ENCODE data around the gene FUS.
"Not testable (repeated sequence)": the region's sequence is repeated elsewhere in the genome, so short reads cannot be mapped to it uniquely, and the experiment has no call there.

Gene FUS

DNA sequence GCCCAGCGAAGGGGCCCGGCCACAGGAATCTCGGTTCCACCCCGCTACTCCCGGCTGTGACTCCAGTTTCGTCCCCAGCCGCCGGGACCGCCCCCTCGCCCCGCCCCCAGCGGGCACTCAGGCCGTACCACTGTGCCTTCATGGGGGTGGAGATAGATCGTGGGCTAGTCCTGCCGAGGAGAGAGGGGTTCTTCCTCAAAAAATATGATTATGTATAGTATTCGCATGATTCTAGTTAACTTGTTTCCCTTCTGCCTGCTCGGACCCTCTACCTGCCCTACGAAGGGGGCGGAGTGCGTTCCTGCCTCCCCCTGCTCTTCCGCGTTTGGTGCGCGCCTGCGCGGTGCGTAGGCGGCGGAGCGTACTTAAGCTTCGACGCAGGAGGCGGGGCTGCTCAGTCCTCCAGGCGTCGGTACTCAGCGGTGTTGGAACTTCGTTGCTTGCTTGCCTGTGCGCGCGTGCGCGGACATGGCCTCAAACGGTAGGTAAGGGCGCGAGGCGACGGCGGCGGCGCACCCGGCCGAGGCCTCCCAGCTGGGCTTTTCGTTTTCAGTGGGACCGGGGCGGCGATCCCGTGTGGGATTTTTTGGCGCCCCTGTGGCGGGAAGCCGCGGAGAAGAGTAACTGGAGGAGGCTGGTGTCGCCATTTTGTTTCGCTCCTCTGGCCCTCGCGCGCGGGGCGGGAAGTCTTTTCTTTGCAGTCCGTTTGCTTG lies at the start of gene FUS:
Gene FUS (plus strand): TSS at position 393 of the 713 bp plus-strand sequence. CDS start 76 bp downstream, at position 469.
- peak; percentile 99 for DNase-seq (ENCODE audit: low spot score)

- no peak for DNase-seq (ENCODE audit: low spot score)
Measured at GRCh38 chr16:31130336-31130891, 49.5 kb upstream of the FUS start.

- DNase-seq (ENCODE audit: low spot score), result no peak
Measured at GRCh38 chr16:31130899-31131298, 49.0 kb upstream of the FUS start.

- no peak for DNase-seq (ENCODE audit: low spot score)
Measured at GRCh38 chr16:31131416-31131815, 48.5 kb upstream of the FUS start.

DNA sequence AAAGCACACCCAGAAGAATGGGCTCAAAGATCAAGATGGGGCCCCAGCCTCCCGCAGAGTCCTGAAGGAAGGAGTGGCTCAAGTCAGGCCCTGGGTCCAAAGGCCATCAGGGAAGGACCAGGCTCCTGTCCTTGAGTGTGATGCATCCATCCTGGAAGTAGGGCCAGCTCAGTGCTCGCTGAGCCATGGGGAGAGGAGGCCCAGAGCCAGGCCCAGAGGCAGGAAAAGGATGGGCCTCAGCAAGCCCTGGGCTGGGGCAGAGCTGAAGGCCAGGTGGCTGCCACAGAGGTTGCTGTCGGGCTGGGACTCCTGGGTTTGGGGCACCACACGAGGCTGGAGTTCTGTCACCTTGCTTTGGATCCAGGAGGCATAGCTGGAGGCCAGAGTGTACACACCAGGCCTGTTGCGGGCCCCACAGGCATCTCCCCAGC lies 48.1 kb upstream of the FUS start:
- DNase-seq (ENCODE audit: low spot score), result no peak

DNA sequence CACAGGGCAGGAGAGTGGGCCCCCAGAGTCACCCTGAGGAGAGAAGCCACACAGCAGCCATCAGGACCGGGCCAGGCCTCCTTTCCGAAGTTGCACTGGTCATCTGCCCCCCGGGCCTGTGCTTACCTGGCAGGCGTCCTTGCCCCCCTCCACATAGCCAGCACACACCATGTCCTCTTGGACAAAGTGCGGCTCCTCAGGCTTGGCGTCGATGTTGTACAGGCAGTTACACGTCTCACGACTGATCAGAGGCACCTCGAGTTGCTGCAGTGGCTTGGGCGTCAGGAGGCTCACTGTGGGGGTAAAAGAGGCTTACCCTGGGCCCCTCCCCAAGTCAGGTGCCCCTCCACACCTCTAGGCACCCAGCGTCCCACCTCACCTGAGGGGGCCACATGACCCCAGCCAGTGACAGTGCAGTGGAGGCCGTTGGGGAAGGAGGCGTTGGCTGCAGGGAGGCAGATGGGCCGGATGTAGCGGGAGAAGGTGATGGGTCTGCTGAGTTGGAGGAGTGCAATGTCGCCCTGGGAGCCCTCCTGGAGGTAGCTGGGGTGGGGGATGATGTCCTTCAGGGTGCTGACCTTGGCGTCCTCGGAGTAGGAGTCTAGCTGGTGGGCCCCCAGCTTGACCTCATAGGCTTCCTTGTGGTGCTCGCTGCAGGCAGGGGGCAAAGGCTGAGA lies 47.5 kb upstream of the FUS start:
- no peak for DNase-seq (ENCODE audit: low spot score)

DNA sequence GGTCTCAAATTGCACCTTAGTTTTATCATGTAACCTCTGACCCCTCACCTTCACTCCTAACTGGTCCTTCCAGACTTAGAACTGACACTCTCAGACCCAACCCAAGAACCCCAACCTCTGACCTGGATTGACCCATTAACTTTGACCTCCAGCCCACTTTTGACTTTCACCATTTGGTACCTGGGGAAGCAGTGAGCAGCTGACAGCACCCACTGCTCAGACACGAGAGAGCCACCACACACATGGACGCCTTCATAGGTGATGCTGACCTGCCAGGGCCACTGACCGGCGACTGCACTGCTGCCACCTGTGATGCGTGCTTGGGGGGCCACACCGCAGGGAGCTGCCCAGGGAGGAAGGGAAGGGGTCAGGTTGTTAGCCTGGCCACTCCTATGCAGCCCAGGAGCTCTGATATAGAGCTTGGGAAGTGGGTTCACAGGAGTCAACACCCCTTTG lies 46.9 kb upstream of the FUS start:
- DNase-seq (ENCODE audit: low spot score), result no peak

GRCh38 chr16:31134091-31134571 lies 45.8 kb upstream of the FUS start:
- DNase-seq (ENCODE audit: low spot score), result no peak

DNA sequence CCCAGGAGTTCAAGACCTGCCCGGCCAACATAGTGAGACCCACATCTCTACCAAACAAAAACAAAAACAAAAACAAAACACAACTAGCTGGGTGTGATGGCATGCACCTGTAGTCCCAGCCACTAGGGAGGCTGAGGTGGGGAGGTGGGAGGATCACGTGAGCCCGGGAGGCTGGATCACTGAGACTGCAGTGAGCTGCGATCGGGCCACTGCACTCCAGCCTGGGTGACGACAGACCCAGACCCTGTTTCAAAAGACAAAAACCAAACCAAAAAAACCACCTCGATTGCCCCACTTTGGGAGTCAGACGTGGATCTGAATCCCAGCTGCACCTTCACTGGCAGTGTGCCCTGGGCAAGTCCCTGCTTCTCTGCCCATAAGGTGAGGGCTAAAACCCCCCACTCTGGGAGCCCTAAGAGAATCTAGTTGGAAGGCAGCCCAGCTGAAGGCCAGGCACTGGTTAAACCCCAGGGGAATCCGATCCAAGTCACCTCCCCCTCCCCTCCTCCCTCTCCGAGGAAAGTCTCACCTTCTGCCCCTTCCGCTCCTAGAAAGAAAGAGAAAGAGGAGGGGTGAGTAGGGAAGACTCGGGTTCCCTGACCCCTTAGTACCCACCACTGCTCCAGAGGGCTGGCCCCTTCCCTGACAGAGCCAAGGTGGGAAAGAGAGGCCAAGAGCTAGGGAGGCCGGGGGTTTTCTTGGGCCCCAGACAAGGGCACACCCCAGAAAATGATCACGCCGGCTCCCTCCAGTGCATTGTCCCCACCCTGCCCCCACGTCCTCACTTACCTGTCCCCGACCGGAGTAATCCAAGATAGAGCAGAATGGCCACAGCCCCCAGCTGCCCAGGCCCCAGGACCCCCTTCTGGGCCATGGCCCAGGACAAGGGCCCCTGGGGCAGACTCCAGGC lies 45.1 kb upstream of the FUS start:
- no peak for DNase-seq (ENCODE audit: low spot score)

DNA sequence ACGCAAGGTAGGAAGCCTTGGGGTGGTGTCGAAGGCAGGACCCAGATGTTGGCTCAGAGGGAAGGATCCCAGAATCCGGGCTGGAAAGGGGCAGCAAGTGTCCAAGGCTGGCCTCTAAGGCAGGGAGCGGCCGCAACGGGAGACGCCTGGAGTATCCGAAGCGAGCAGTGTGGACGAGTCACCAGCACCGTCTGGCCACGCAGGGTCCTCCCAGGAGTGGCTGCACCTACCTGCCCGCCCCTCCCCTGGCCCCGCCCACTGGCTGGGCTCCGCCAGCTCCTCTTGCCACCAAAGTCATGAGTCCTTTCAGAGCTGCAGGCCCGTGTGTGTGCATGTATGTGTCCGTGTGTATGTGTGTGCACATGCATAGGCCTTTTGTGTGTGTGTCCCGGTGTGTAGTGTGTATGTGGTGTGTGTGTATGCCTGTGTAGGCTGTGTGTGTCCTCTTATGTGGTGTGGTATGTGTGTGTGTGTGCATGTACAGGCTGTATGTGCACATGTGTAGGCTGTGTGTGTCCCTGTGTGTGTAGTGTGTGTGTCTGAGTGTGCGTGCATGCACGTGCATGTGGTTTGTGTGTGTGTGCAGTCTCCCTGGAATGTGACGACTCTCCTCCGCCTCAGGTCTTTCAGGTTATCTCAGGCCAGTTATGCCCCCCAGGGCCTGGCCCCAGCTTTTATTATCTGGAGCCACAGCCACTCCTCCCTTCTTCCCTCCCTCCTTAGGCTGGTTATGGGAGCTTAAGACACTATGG lies 44.2 kb upstream of the FUS start, which contains the start of gene PRSS8:
Gene PRSS8 (minus strand): TSS at position 193 of the 752 bp plus-strand sequence. CDS start 229 bp downstream, outside the sequence.
- no peak for DNase-seq (ENCODE audit: low spot score)

DNA sequence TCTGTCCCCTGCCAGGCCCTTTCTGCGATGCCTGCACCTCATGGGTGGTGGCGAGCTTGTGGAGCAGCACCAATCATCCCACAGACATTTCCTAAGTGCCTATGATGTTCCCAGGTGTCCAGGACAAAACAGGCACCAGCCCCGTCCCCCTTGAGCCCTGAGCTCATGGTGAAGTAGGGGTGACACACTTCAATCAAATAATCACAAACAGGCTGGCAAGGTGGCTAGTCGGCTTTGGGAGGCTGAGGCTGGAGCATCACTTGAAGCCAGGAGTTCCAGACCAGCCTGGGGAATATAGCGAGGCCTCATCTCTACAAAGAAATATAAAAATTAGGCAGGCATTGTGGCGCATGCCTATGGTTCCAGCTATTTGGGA lies 43.7 kb upstream of the FUS start:
- no peak for DNase-seq (ENCODE audit: low spot score)

DNA sequence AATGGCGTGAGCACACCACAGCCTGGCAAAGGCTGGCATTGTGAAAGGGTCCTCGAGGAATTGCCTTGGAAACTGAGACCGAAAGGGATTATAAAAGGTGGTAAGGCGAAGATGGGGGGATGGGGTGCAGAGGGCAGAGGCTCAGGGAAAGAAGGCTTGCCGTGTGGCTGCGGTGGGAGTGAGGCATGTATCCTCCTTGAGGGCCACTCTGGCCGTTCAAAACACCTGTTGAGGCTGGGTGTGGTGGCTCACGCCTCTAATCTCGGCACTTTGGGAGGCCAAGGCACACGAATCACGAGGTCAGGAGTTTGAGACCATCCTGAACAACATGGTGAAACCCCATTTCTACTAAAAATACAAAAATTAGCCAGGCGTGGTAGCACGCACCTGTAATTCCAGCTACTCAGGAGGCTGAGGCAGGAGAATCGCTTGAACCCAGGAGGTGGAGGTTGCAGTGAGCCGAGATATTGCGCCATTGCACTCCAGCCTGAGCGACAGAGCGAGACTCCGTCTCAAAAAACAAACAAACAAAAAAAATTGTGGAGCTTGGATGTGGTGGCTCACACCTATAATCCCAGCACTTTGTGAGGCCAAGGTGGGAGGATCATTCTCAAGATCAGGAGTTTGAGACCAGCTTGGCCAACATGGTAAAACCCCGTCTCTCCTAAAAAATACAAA lies 43.0 kb upstream of the FUS start:
- DNase-seq (ENCODE audit: low spot score), result not testable (repeated sequence)

- no peak for DNase-seq (ENCODE audit: low spot score)
Measured at GRCh38 chr16:31138621-31139578, 41.0 kb upstream of the FUS start.

GRCh38 chr16:31141071-31141469 lies 38.9 kb upstream of the FUS start:
- DNase-seq (ENCODE audit: low spot score), result not testable (repeated sequence)

DNA sequence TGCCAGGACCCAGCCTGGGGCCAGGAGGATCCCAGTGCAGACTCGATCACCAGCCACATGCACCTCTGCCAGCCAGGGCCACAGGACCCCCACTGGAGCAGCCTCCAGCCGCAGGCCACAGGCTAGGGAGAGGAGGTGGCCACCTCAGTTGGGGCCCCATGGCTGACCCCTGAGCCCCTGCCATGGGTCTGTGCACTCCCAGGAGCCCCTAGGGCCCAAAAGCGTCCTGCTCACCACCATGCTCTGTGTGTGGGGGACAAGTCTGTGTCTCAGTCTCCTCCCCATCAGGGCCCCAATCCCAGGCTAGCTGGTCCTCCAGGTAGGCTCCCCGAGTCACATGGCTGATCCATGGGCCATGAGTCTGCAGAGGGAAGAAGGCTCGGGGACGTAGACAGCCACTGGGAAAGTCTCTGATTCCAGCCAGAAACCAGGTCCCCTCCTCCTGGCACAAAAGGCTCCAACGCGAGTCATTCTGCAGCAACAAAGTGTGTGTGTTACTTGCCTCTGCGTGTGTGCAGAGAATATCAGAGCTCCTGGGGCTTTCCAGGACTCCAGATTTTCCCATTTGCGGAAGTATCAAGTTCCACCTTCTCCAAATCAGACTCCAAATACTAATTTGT lies 38.3 kb upstream of the FUS start:
- DNase-seq (ENCODE audit: low spot score), result peak; percentile 46

GRCh38 chr16:31142109-31143010 lies 37.6 kb upstream of the FUS start:
- peak; percentile 100 for DNase-seq (ENCODE audit: low spot score)

- DNase-seq (ENCODE audit: low spot score), result no peak
Measured at GRCh38 chr16:31143011-31143693, 36.8 kb upstream of the FUS start.

Data from GM03348 (cell line).